ENCODE data around the gene DAB1.

DAB1 gene

GRCh38 chr1:57272150-57272549 lies 151.7 kb downstream of the DAB1 start:
- Histone ChIP-seq H3K27me3 (ENCODE audit: insufficient read depth, poor library complexity, severe bottlenecking) (no peaks in the 10 kb centered on the region), H3K27ac (ENCODE audit: poor library complexity, severe bottlenecking) (no peak overlapping the region), H3K4me1 (ENCODE audit: insufficient read depth, poor library complexity, severe bottlenecking) (no peaks in the 10 kb centered on the region), H3K9me3 (ENCODE audit: severe bottlenecking) (no peaks in the 10 kb centered on the region), H3K36me3 (ENCODE audit: low read depth) (no peaks in the 10 kb centered on the region), H3K4me3 (ENCODE audit: severe bottlenecking) (no peak overlapping the region)
- DNase-seq (ENCODE audit: low spot score) (no peak), ATAC-seq (ENCODE audit: low read depth) (no peak)
- TF ChIP-seq CTCF (IDR thresholded peaks at IDR 0.05; ENCODE audit: poor library complexity, severe bottlenecking), result no peak

DNA sequence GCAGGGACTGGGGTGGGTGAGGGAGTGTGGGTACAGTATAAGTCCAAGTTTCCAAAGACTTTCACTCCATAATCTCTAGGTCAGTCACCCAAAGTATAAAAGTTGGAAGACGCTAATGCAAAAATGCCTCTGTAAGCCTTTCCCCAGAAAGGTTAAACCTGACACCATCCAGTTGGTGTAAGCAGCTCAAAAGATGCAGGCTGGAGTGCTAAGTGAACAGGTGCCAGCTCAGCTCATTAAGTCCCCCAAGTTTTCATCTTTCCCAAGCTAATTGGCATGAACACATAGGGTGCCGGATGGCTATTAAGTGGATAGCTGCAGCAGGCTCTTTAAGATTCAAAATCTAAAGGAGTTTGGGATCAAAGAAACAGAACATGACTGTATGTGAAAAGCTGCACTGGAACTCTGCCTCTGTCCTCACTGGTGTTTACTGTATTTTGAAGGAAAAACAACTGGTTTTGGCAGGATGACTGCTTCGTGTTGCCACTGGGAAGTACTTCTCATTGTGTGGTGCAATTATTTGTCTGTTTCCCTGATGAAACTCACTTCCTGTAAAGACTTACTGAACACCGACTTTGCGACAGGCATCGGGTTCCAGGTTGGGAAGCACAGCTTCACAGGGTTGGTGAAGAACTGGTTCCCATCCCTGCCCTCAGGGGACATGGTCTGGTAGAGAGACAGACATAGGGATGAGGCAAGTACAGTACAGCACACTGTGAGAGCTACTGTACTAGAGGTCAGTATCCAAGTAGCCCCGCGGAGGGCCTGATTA lies 152.7 kb downstream of the DAB1 start:
- ATAC-seq (ENCODE audit: low read depth) (no peak), DNase-seq (ENCODE audit: low spot score) (no peak)
- no peak overlapping the region for H3K27ac ChIP-seq (ENCODE audit: poor library complexity, severe bottlenecking)
- H3K9me3 ChIP-seq (ENCODE audit: severe bottlenecking), result no peaks in the 10 kb centered on the region
- H3K27me3 ChIP-seq (ENCODE audit: insufficient read depth, poor library complexity, severe bottlenecking), result no peaks in the 10 kb centered on the region
- TF ChIP-seq CTCF (IDR thresholded peaks at IDR 0.05; ENCODE audit: poor library complexity, severe bottlenecking), result no peak
- no peak overlapping the region for H3K4me3 ChIP-seq (ENCODE audit: severe bottlenecking)
- H3K36me3 ChIP-seq (ENCODE audit: low read depth), result no peaks in the 10 kb centered on the region
- H3K4me1 ChIP-seq (ENCODE audit: insufficient read depth, poor library complexity, severe bottlenecking), result no peaks in the 10 kb centered on the region

DNA sequence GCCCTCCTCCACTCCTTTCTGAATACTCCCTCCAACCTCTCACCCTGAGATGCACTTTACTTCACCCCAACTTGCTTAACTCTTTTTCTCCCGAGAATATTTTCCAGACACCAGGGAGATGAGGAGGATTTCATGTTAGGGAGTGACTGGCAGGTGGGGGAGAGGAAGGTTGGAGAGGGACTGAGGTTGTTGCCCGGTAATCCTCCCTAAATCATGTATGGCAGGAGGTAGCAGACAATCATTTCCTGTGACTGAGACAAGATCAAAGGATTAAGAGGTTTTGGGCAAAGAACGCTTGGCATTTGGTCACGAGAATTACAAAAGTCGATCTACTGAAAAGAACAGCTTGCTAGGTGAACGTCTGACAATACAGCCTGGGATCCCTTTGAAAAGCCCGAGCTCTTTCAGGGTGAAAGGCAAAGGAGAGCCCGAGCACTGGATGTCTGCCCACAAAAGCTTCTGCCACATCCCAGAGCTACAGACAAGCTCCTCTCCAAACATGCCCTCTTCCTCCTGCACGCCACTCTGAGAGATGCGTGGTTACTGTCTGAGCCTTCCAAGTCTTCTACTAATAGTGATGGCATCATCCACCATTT lies 154.1 kb downstream of the DAB1 start:
- Histone ChIP-seq H3K27me3 (ENCODE audit: insufficient read depth, poor library complexity, severe bottlenecking) (no peaks in the 10 kb centered on the region), H3K9me3 (ENCODE audit: severe bottlenecking) (no peaks in the 10 kb centered on the region), H3K4me1 (ENCODE audit: insufficient read depth, poor library complexity, severe bottlenecking) (no peaks in the 10 kb centered on the region), H3K4me3 (ENCODE audit: severe bottlenecking) (no peak overlapping the region), H3K36me3 (ENCODE audit: low read depth) (no peaks in the 10 kb centered on the region), H3K27ac (ENCODE audit: poor library complexity, severe bottlenecking) (no peak overlapping the region)
- no peak for TF ChIP-seq CTCF (IDR thresholded peaks at IDR 0.05; ENCODE audit: poor library complexity, severe bottlenecking)
- DNase-seq (ENCODE audit: low spot score) (no peak), ATAC-seq (ENCODE audit: low read depth) (no peak)

DNA sequence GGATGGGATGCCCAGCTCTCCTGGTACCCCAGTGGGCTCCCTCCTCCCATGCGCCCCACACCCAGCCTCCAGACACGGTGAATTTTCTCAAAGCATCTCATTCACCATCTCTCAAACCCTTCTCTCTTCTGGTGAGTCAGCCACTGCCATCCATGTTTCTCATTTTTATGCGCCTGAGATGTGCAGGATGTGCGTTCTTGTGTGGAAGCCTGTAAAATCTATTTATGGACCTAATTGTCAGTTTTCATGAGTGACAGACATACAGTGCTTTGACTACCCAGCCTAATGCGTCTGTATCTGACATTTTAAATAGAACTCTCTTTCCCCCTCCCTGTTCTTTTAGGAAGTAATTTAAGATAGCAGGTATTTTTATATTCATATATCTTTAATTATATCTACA lies 158.8 kb downstream of the DAB1 start:
- no peak for DNase-seq (ENCODE audit: low spot score)
- no peak overlapping the region for H3K4me3 ChIP-seq (ENCODE audit: severe bottlenecking)

More for the DNA sequence above, 158.8 kb downstream of the DAB1 start:
- no peaks in the 10 kb centered on the region for H3K9me3 ChIP-seq (ENCODE audit: severe bottlenecking)
- H3K4me1 ChIP-seq (ENCODE audit: insufficient read depth, poor library complexity, severe bottlenecking), result no peaks in the 10 kb centered on the region
- no peak for ATAC-seq (ENCODE audit: low read depth)
- no peak for TF ChIP-seq CTCF (IDR thresholded peaks at IDR 0.05; ENCODE audit: poor library complexity, severe bottlenecking)
- no peaks in the 10 kb centered on the region for H3K36me3 ChIP-seq (ENCODE audit: low read depth)
- no peak overlapping the region for H3K27ac ChIP-seq (ENCODE audit: poor library complexity, severe bottlenecking)
- H3K27me3 ChIP-seq (ENCODE audit: insufficient read depth, poor library complexity, severe bottlenecking), result no peaks in the 10 kb centered on the region
